Left ventricle myocardium inferior (tissue), 1 donor: ENCODE data around the gene FOXQ1. TPM values are rescaled to one million over a fixed set of nuclear protein-coding genes. Genes with fewer than 3 reads are reported as not detected.

Experiments used
- DNase-seq: peaks from one replicate; pipeline ENCODE4 v3.0.0-alpha.2; 2020
- H3K27ac ChIP-seq: fragments of 200-600 bp; replicated peaks from 2 replicates; pipeline ENCODE4 v1.8.0; 2021
- H3K27me3 ChIP-seq: fragments of 200-600 bp; 2 replicates; pipeline ENCODE4 v1.8.0; 2021; ENCODE audit warnings: low read depth
- H3K36me3 ChIP-seq: fragments of 200-600 bp; 2 replicates; pipeline ENCODE4 v1.8.0; 2021
- H3K4me1 ChIP-seq: fragments of 200-600 bp; 2 replicates; pipeline ENCODE4 v1.8.0; 2021
- H3K4me3 ChIP-seq: fragments of 200-600 bp; 2 replicates; pipeline ENCODE4 v1.8.0; 2021; ENCODE audit warnings: mild to moderate bottlenecking, moderate library complexity
- H3K9me3 ChIP-seq: fragments of 200-600 bp; replicated peaks from 2 replicates; pipeline ENCODE4 v1.8.0; 2021
- intact Hi-C: fragments of 100-400 bp; cut with micrococcal nuclease; formaldehyde crosslinking; loops from one replicate; pipeline ENCODE4 v1.11.0; 2022
- total RNA-seq: library from RNA; stranded (reverse); fragmentation: NEBNext Ultra II Directional; extraction: Animal tissue kit (Norgen Biotek cat#: 25700); gene quantifications from one replicate; pipeline ENCODE4 v1.2.1, GENCODE V29; 2021
- TF ChIP-seq, protein P1 (sequence below): fragments of 200-600 bp; IDR thresholded peaks from 2 replicates; pipeline ENCODE4 v1.8.0; 2021; ENCODE audit warnings: antibody characterized with exemption, mild to moderate bottlenecking, borderline replicate concordance
- donor health status: DM: no; HTN: yes; CAD: no; lungs with severe emphysema.

The FOXQ1 gene
- total RNA-seq, 1 donor from 2014 or later = not detected

DNA sequence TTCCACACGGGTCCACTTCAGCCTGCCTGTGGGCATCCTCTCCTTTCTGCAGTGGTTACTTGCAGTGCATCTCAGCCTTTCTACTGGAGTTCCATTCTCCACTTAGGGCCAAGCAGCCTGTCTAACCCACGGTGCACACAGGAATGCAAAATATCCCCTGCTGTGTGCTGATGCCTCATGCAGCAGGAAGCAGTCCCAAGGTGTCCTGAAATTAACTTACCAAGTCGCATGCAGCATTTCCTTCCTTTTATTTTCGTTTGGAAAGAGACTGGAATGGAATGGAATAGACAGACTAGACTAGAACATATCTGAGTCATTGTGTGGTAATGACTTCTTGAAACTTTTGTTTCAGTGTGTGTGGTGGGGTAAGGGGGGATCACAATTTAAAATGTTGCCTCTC lies 25.9 kb upstream of the FOXQ1 start:
- DNase-seq = no peak
- H3K9me3 ChIP-seq = no peaks in the 10 kb centered on the region
- H3K4me3 ChIP-seq = no peak overlapping the region
- intact Hi-C loops = no loop called here
- TF ChIP-seq, protein P1, sequence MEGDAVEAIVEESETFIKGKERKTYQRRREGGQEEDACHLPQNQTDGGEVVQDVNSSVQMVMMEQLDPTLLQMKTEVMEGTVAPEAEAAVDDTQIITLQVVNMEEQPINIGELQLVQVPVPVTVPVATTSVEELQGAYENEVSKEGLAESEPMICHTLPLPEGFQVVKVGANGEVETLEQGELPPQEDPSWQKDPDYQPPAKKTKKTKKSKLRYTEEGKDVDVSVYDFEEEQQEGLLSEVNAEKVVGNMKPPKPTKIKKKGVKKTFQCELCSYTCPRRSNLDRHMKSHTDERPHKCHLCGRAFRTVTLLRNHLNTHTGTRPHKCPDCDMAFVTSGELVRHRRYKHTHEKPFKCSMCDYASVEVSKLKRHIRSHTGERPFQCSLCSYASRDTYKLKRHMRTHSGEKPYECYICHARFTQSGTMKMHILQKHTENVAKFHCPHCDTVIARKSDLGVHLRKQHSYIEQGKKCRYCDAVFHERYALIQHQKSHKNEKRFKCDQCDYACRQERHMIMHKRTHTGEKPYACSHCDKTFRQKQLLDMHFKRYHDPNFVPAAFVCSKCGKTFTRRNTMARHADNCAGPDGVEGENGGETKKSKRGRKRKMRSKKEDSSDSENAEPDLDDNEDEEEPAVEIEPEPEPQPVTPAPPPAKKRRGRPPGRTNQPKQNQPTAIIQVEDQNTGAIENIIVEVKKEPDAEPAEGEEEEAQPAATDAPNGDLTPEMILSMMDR = no peak
- no peaks in the 10 kb centered on the region for H3K4me1 ChIP-seq
- no peak overlapping the region for H3K27ac ChIP-seq
- H3K36me3 ChIP-seq = no peaks in the 10 kb centered on the region
- peaks cover 62% of the 10 kb centered on the region for H3K27me3 ChIP-seq

DNA sequence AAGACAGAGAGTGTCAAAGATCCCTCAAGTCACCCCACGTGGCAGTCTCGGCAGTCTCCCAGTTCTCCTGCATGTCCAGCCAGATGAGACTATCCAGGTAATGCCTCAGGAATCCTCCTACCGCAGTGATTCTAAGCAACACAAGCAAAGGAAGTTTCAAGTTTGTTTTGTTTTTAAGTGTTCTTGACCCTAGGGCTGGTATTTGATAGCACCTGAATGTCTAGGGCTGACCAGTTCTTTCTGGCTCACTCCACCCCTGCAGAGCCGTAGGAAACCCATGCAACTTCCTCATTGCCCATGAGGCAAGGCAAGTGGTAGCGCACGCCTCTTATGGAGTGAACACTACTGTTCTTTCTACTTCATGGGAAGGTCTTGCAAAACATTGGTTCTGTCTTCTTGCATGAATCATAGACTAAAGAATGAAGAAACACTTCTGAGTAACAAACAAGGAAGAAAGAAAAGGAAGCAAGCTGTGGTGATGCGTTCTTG lies 24.8 kb upstream of the FOXQ1 start:
- H3K9me3 ChIP-seq = no peaks in the 10 kb centered on the region
- H3K4me1 ChIP-seq = no peaks in the 10 kb centered on the region
- DNase-seq = no peak
- intact Hi-C loops = no loop called here
- H3K4me3 ChIP-seq = no peak overlapping the region
- H3K27me3 ChIP-seq = peaks cover 52% of the 10 kb centered on the region
- TF ChIP-seq, protein P1 = no peak
- H3K36me3 ChIP-seq = no peaks in the 10 kb centered on the region
- no peak overlapping the region for H3K27ac ChIP-seq

DNA sequence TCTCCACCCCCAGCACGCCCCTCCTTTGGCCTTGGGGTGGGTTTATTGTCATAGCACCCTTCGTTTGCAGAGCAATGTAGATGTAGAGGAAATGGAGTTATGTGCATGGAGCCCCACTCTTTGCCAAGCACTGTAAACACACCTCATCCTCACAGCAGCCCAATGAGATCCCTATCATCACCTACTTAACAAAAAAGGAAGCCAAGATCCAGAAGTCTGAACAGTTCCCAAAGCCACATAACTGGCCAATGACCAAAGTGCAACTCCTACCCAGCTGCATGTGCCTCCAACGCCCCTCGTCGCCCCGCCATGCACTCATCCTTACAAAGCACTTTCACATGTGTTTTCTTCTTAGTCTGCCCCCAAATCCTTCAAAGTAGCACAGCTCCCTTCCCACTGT lies 21.8 kb upstream of the FOXQ1 start:
- H3K9me3 ChIP-seq = peaks cover 8% of the 10 kb centered on the region
- H3K27me3 ChIP-seq = peaks cover 68% of the 10 kb centered on the region
- intact Hi-C loops = no loop called here
- no peak overlapping the region for H3K4me3 ChIP-seq
- TF ChIP-seq, protein P1 = no peak
- H3K4me1 ChIP-seq = no peaks in the 10 kb centered on the region
- H3K36me3 ChIP-seq = no peaks in the 10 kb centered on the region
- no peak overlapping the region for H3K27ac ChIP-seq
- no peak for DNase-seq

DNA sequence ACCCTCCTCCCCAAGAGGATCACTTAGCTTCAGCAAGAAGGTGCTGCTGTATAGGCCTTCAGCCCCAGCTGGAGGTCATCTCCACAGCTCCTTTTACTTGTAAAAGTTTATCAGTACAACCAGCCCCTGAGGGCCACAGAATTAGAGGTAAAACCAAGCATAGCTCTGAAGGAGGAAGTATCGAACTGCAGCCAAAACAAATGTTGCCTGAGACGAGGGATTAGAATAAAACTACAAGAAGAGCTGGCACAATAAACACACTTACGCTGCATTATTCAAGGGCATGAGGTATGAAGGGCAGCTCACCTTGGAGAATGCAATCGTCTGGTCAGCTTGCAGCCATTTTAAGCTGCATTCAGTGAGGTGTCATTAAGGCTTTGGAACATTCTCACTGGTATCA lies 21.1 kb upstream of the FOXQ1 start:
- H3K36me3 ChIP-seq = no peaks in the 10 kb centered on the region
- intact Hi-C loops = no loop called here
- no peak for DNase-seq
- H3K9me3 ChIP-seq = peaks cover 8% of the 10 kb centered on the region
- TF ChIP-seq, protein P1 = no peak
- H3K27me3 ChIP-seq = peaks cover 75% of the 10 kb centered on the region
- H3K4me1 ChIP-seq = no peaks in the 10 kb centered on the region
- H3K4me3 ChIP-seq = no peak overlapping the region
- H3K27ac ChIP-seq = no peak overlapping the region

DNA sequence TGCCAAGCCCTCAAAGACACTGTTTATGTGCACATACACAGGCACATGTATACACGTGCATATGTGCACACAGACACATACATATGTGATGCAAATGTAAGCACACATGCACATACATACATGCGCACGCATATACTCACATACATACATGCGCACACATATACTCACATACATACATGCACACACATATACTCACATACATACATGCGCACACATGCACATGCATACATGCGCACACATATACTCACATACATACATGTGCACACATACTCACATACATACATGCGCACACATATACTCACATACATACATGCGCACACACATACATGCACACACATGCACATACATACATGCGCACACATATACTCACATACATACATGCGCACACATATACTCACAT lies 20.5 kb upstream of the FOXQ1 start:
- no peak overlapping the region for H3K27ac ChIP-seq
- no peak for DNase-seq
- peaks cover 8% of the 10 kb centered on the region for H3K9me3 ChIP-seq
- H3K4me1 ChIP-seq = no peaks in the 10 kb centered on the region
- H3K27me3 ChIP-seq = peaks cover 81% of the 10 kb centered on the region
- no peak overlapping the region for H3K4me3 ChIP-seq
- intact Hi-C loops = no loop called here
- no peaks in the 10 kb centered on the region for H3K36me3 ChIP-seq
- TF ChIP-seq, protein P1 = no peak
